IMR-90 (cell line): Measurements from ENCODE around the gene TFEB. TPM values are rescaled to one million over a fixed set of nuclear protein-coding genes. Genes with fewer than 3 reads are reported as not detected.

Experiments
- ATAC-seq: fragments of 200-7000 bp; cut with Tn5 transposase; 2 replicates; pipeline ENCODE4 v1.9.1; 2020; ENCODE audit warnings: low read depth, mild to moderate bottlenecking, moderate library complexity
- BruUV-seq: library from RNA; stranded (reverse); fragments of 400-500 nt; replicated peaks from 2 replicates; lab custom pipeline; 2021; lab: Mats Ljungman, UMichigan
- CTCF ChIA-PET: fragments of 300-600 bp; formaldehyde crosslinking; extraction: SDS; loops from one replicate; lab custom pipeline; 2021; ENCODE audit warnings: antibody characterized with exemption; lab: Yijun Ruan, JAX
- POLR2A ChIA-PET: fragments of 300-600 bp; sonication (Branson Sonifier 250); formaldehyde crosslinking; loops from one replicate; lab custom pipeline; 2022; ENCODE audit warnings: antibody characterized with exemption; ENCODE audit not compliant: unreplicated experiment; lab: Charles Lee
- DNase-seq: peaks from one replicate; pipeline ENCODE4 v3.0.0; 2013
- H2AFZ ChIP-seq: replicated peaks from 2 replicates; pipeline ENCODE3; 2013; ENCODE audit warnings: low read length, mild to moderate bottlenecking; ENCODE audit not compliant: poor library complexity
- H2AK5ac ChIP-seq: 2 replicates; pipeline ENCODE4 v1.6.1; 2013; ENCODE audit warnings: low read depth, low read length, inconsistent platforms
- H2AK9ac ChIP-seq: replicated peaks from 2 replicates; pipeline ENCODE3; 2013; ENCODE audit warnings: mild to moderate bottlenecking, low read depth, low read length, moderate library complexity; ENCODE audit not compliant: poor library complexity
- H2BK120ac ChIP-seq: 2 replicates; pipeline ENCODE4 v1.6.1; 2013; ENCODE audit warnings: low read depth, low read length, inconsistent platforms
- H2BK15ac ChIP-seq: 3 replicates; pipeline ENCODE4 v1.6.1; 2013; ENCODE audit warnings: low read depth, low read length, inconsistent platforms
- H2BK20ac ChIP-seq: 2 replicates; pipeline ENCODE4 v1.6.1; 2013; ENCODE audit warnings: low read depth, mild to moderate bottlenecking, inconsistent platforms, low read length, moderate library complexity
- H2BK5ac ChIP-seq: 2 replicates; pipeline ENCODE4 v1.6.1; 2013; ENCODE audit warnings: mild to moderate bottlenecking, low read depth, low read length, inconsistent platforms; ENCODE audit not compliant: poor library complexity, severe bottlenecking
- H3K14ac ChIP-seq: replicated peaks from 2 replicates; pipeline ENCODE4 v1.6.1; 2013; ENCODE audit warnings: low read depth, low read length, inconsistent platforms
- H3K18ac ChIP-seq: 2 replicates; pipeline ENCODE4 v1.6.1; 2013; ENCODE audit warnings: low read depth, low read length, control low read depth
- H3K23ac ChIP-seq: 2 replicates; pipeline ENCODE4 v1.6.1; 2013; ENCODE audit warnings: low read depth, low read length, inconsistent platforms
- H3K27ac ChIP-seq: 2 replicates; pipeline ENCODE4 v1.5.1; 2013; ENCODE audit warnings: mild to moderate bottlenecking, control low read depth, low read length; ENCODE audit not compliant: insufficient read depth
- H3K27me3 ChIP-seq: 2 replicates; pipeline ENCODE4 v1.6.1; 2013; ENCODE audit warnings: low read length; ENCODE audit not compliant: control insufficient read depth, insufficient read depth
- H3K36me3 ChIP-seq: 2 replicates; pipeline ENCODE4 v1.6.1; 2013; ENCODE audit warnings: low read length, mixed read lengths; ENCODE audit not compliant: control insufficient read depth, insufficient read depth
- H3K4ac ChIP-seq: 2 replicates; pipeline ENCODE4 v1.6.1; 2013; ENCODE audit warnings: low read depth, low read length, inconsistent platforms
- H3K4me1 ChIP-seq: 2 replicates; pipeline ENCODE4 v1.6.1; 2013; ENCODE audit warnings: low read length, mixed read lengths; ENCODE audit not compliant: control insufficient read depth, insufficient read depth
- H3K4me2 ChIP-seq: 2 replicates; pipeline ENCODE4 v1.6.1; 2013; ENCODE audit warnings: low read depth, mild to moderate bottlenecking, control low read depth, low read length, moderate library complexity
- H3K4me3 ChIP-seq: 2 replicates; pipeline ENCODE4 v1.5.1; 2013; ENCODE audit warnings: low read depth, mild to moderate bottlenecking, control low read depth, low read length, moderate library complexity; ENCODE audit not compliant: insufficient read depth
- H3K56ac ChIP-seq: 2 replicates; pipeline ENCODE4 v1.6.1; 2013; ENCODE audit warnings: low read length, inconsistent platforms; ENCODE audit not compliant: insufficient read depth; ENCODE audit errors: extremely low read depth
- H3K79me1 ChIP-seq, 2 experiments: 2 replicates each; pipeline ENCODE4 v1.6.1; 2013; ENCODE audit warnings: low read length in 2 of 2, inconsistent platforms in 1 of 2, low read depth in 1 of 2
- H3K9ac ChIP-seq: 2 replicates; pipeline ENCODE4 v1.6.1; 2013; ENCODE audit warnings: low read depth, low read length, control low read depth
- H3K9me1 ChIP-seq: 2 replicates; pipeline ENCODE4 v1.6.1; 2013; ENCODE audit warnings: low read length, inconsistent platforms; ENCODE audit not compliant: insufficient read depth
- H3K9me3 ChIP-seq: 2 replicates; pipeline ENCODE4 v1.6.1; 2013; ENCODE audit warnings: low read length; ENCODE audit not compliant: control insufficient read depth, insufficient read depth
- H4K20me1 ChIP-seq: 2 replicates; pipeline ENCODE4 v1.6.1; 2013; ENCODE audit warnings: low read length, inconsistent platforms; ENCODE audit not compliant: insufficient read depth
- H4K5ac ChIP-seq: 2 replicates; pipeline ENCODE4 v1.6.1; 2013; ENCODE audit warnings: mild to moderate bottlenecking, low read depth, low read length, control low read depth
- H4K8ac ChIP-seq, 2 experiments: 2 replicates each; pipeline ENCODE4 v1.6.1; 2013; ENCODE audit warnings: low read depth in 2 of 2, low read length in 2 of 2, control low read depth in 1 of 2, inconsistent platforms in 1 of 2
- H4K91ac ChIP-seq: 2 replicates; pipeline ENCODE4 v1.6.1; 2013; ENCODE audit warnings: low read depth, low read length, inconsistent platforms; ENCODE audit not compliant: insufficient read depth
- BHLHE40 ChIP-seq: fragments of 150-350 bp; IDR thresholded peaks from 2 replicates; pipeline ENCODE4 v1.6.1; 2016; ENCODE audit warnings: mild to moderate bottlenecking, low read depth, low read length
- CEBPB ChIP-seq: IDR thresholded peaks from 2 replicates; pipeline ENCODE4 v1.6.1; 2012; ENCODE audit warnings: low read depth, low read length, improper control_type of control experiment
- CHD1 ChIP-seq: IDR thresholded peaks from 2 replicates; pipeline ENCODE4 v1.6.1; 2012; ENCODE audit warnings: low read depth, low read length, improper control_type of control experiment
- CTCF ChIP-seq: conservative IDR thresholded peaks from 2 replicates; pipeline ENCODE4 v1.5.1; 2012; ENCODE audit warnings: mild to moderate bottlenecking, low read depth, low read length, improper control_type of control experiment
- ELK1 ChIP-seq: fragments of 150-350 bp; IDR thresholded peaks from 2 replicates; pipeline ENCODE4 v1.6.1; 2016; ENCODE audit warnings: low read depth, mild to moderate bottlenecking, low read length, moderate library complexity, borderline replicate concordance
- MAFK ChIP-seq: IDR thresholded peaks from 2 replicates; pipeline ENCODE4 v1.6.1; 2012; ENCODE audit warnings: low read depth, low read length, improper control_type of control experiment
- MAZ ChIP-seq: IDR thresholded peaks from 2 replicates; pipeline ENCODE4 v1.6.1; 2012; ENCODE audit warnings: low read depth, mild to moderate bottlenecking, low read length, improper control_type of control experiment, moderate library complexity, borderline replicate concordance
- MXI1 ChIP-seq: IDR thresholded peaks from 2 replicates; pipeline ENCODE4 v1.6.1; 2012; ENCODE audit warnings: low read depth, mild to moderate bottlenecking, low read length, moderate library complexity, borderline replicate concordance
- NFE2L2 ChIP-seq: fragments of 150-350 bp; IDR thresholded peaks from 2 replicates; pipeline ENCODE4 v1.6.1; 2016; ENCODE audit warnings: low read depth, mild to moderate bottlenecking, low read length
- POLR2A ChIP-seq: IDR thresholded peaks from 2 replicates; pipeline ENCODE4 v1.6.1; 2012; ENCODE audit warnings: mild to moderate bottlenecking, low read depth, low read length
- RCOR1 ChIP-seq: IDR thresholded peaks from 2 replicates; pipeline ENCODE4 v1.6.1; 2012; ENCODE audit warnings: mild to moderate bottlenecking, low read length, improper control_type of control experiment; ENCODE audit not compliant: insufficient replicate concordance
- SMC3 ChIP-seq: fragments of 150-350 bp; IDR thresholded peaks from 2 replicates; pipeline ENCODE4 v1.6.1; 2016; ENCODE audit warnings: low read depth, mild to moderate bottlenecking, antibody characterized with exemption, low read length, moderate library complexity
- USF2 ChIP-seq: fragments of 150-350 bp; IDR thresholded peaks from 2 replicates; pipeline ENCODE4 v1.6.1; 2017; ENCODE audit warnings: mild to moderate bottlenecking, antibody characterized with exemption, low read length, low read depth
- WGBS, 2 experiments: methylation state at CpG; one replicate each; pipeline versions ENCODE4 v1.1.5 to v1.1.7; 2013; ENCODE audit warnings: missing lambda C conversion rate in 2 of 2; ENCODE audit not compliant: insufficient read length in 1 of 2; ENCODE audit errors: extremely low coverage in 2 of 2; 5-methylcytosine and 5-hydroxymethylcytosine counted together
- dilution Hi-C: fragments of 300-500 bp; cut with HindIII; formaldehyde crosslinking; loops from one replicate; pipeline ENCODE4 v1.14.3; 2018; ENCODE audit warnings: low sequenced_read_pairs; ENCODE audit not compliant: unreplicated experiment
- in situ Hi-C: fragments of 300-500 bp; cut with MboI; formaldehyde crosslinking; loops from 3 replicates; pipeline ENCODE4 v1.14.3; 2019; ENCODE audit warnings: low sequenced_read_pairs, inconsistent platforms, mixed read lengths
- intact Hi-C: fragments of 100-400 bp; cut with micrococcal nuclease; formaldehyde crosslinking; loops from 2 replicates; pipeline ENCODE4 v1.10.0; 2022
- polyA plus RNA-seq, 3 experiments: library from polyadenylated mRNA; depleted of rRNA; stranded (reverse); fragments of >200 nt; gene quantifications; 2 replicates each; pipeline ENCODE4 v1.2.3, GENCODE V29; 2012; ENCODE audit warnings: low replicate concordance in 1 of 3
- total RNA-seq: library from RNA; depleted of rRNA; stranded (reverse); fragments of >200 nt; gene quantifications from 2 replicates; pipeline ENCODE4 v1.2.3, GENCODE V29; 2012

The TFEB gene
- total and polyA plus RNA-seq, 2 of the 4 experiments (the other 2 are of a cell fraction): 4.5 to 4.9 TPM

GRCh38 chr6:41756354-41756753, 20.9 kb upstream of the TFEB start:
- no peak overlapping the region for H3K4me2 ChIP-seq
- H2AK9ac ChIP-seq: no peak overlapping the region
- H2BK20ac ChIP-seq: no peak overlapping the region
- H3K27ac ChIP-seq: no peak overlapping the region
- no peak for DNase-seq
- H3K9ac ChIP-seq: no peak overlapping the region
- H3K36me3 ChIP-seq: no peaks in the 10 kb centered on the region
- ChIA-PET CTCF (no interaction called here), POLR2A (no interaction called here)
- peak overlapping the region; percentile 14 for H2AFZ ChIP-seq
- no peak overlapping the region for H4K5ac ChIP-seq
- no peak overlapping the region for H2BK5ac ChIP-seq
- H4K91ac ChIP-seq: no peak overlapping the region
- no peak overlapping the region for H3K14ac ChIP-seq
- dilution Hi-C loops: no loop called here
- H3K4me1 ChIP-seq: peaks cover 3% of the 10 kb centered on the region; the same call in 1 of the 2 replicates
- no peak for ATAC-seq
- H3K4ac ChIP-seq: no peak overlapping the region
- no peak overlapping the region for H2BK15ac ChIP-seq
- peaks cover 34% of the 10 kb centered on the region for H3K27me3 ChIP-seq
- no peaks in the 10 kb centered on the region for H4K20me1 ChIP-seq
- H3K23ac ChIP-seq: no peak overlapping the region
- no peak overlapping the region for H3K4me3 ChIP-seq
- no peaks in the 10 kb centered on the region; the same call in 1 of the 2 replicates for H3K9me1 ChIP-seq
- in situ Hi-C loops: no loop called here
- intact Hi-C loops: no loop called here
- H2AK5ac ChIP-seq: no peak overlapping the region
- no peak overlapping the region for H4K8ac ChIP-seq
- H2BK120ac ChIP-seq: no peak overlapping the region
- H3K18ac ChIP-seq: no peak overlapping the region
- TF ChIP-seq BHLHE40 (no peak), MAZ (no peak), CEBPB (no peak), CHD1 (no peak), NFE2L2 (no peak), USF2 (no peak), POLR2A (no peak), SMC3 (no peak), CTCF (no peak), MXI1 (no peak), MAFK (no peak), ELK1 (no peak), RCOR1 (no peak)
- no TSS peak for BruUV-seq
- H3K56ac ChIP-seq: no peak overlapping the region
- H3K9me3 ChIP-seq: no peaks in the 10 kb centered on the region
- no peaks in the 10 kb centered on the region for H3K79me1 ChIP-seq
- 50% methylated on average over 2 of the region's 13 CpGs; no CpG with 5 or more reads in 1 of the 2 experiments for WGBS, 2 experiments
